Measurements from ENCODE around the gene FYN. TPM values are rescaled to one million over a fixed set of nuclear protein-coding genes. Genes with fewer than 3 reads are reported as not detected.

The FYN gene
- total and polyA plus RNA-seq, 2 of the 8 experiments (the other 6 are each of a cell fraction or from before 2014, with no cell fraction given), result 46.8 to 97.2 TPM

DNA sequence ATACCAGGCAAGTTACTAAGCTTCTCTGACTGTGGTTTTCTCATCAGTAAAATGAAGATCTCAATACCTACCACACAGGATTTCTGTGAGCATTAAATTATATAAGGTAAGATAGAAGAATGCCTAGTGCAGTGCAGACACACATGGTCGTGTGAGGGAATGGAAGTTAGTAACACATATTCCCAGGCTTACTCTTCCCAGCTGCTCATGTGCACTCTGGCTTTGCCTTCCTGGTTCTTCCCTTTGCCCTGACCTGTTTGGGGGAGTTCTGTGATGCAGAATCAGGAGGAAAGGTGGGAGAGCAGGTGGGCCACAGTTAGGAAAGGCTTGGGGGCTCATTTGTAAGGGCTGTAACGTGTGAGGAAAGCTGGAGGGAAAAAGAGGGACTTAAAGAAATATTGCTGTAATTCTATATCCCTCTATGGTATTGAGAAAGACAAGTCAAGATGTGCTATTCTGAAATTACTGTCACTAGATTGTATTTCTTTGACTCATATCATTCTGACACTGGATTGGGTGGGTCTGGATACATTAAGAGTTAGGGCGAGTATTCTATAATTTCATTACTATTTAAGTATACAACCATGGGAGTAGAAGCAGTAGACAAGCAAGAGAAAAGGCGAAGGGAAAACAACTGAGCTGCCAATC is 47.7 kb downstream of the FYN start (continued):
- no peak for TF ChIP-seq CHD7 (IDR thresholded peaks at IDR 0.05; ENCODE audit: insufficient replicate concordance, low read length)
- no peak for TF ChIP-seq SUZ12 (IDR thresholded peaks at IDR 0.05; ENCODE audit: low read length)
- no peak for TF ChIP-seq MAFK (IDR thresholded peaks at IDR 0.05; ENCODE audit: low read depth, low read length)
- TF ChIP-seq CHD1 (IDR thresholded peaks at IDR 0.05; ENCODE audit: low read depth, low read length), result no peak
- TF ChIP-seq RXRA (IDR thresholded peaks at IDR 0.05; ENCODE audit: insufficient read depth, low read depth, low read length), result no peak
- TF ChIP-seq TCF12 (IDR thresholded peaks at IDR 0.05; ENCODE audit: low read depth, low read length), result no peak
- TF ChIP-seq SIRT6 (IDR thresholded peaks at IDR 0.05; ENCODE audit: low read length), result no peak
- no peak for TF ChIP-seq KDM4A (IDR thresholded peaks at IDR 0.05; ENCODE audit: low read depth, low read length, severe bottlenecking)
- no peak for TF ChIP-seq POLR2A (IDR thresholded peaks at IDR 0.05; ENCODE audit: control extremely low read depth in 1 of 2, low read depth in 2 of 2, low read length in 2 of 2)
- TF ChIP-seq EP300 (IDR thresholded peaks at IDR 0.05; ENCODE audit: borderline replicate concordance in 1 of 2, low read depth in 2 of 2, low read length in 2 of 2), result no peak
- no peak for TF ChIP-seq RAD21 (IDR thresholded peaks at IDR 0.05 in 1 of 2, conservative IDR thresholded peaks at IDR 0.05 in 1 of 2; ENCODE audit: low read depth in 2 of 2, low read length in 2 of 2)
